T-helper 9 cell (primary cell): ENCODE measurements around the gene FRS3.
"Not testable (repeated sequence)": the region's sequence is repeated elsewhere in the genome, so short reads cannot be mapped to it uniquely, and the experiment has no call there.

Source experiments
- DNase-seq: peaks from one replicate; pipeline ENCODE4 v3.0.0-alpha.2; 2020
- total RNA-seq, 2 donors: gene quantifications; one replicate each; lab custom pipeline; 2026; lab: John Stamatoyannopoulos, UW

FRS3 gene, protein sequence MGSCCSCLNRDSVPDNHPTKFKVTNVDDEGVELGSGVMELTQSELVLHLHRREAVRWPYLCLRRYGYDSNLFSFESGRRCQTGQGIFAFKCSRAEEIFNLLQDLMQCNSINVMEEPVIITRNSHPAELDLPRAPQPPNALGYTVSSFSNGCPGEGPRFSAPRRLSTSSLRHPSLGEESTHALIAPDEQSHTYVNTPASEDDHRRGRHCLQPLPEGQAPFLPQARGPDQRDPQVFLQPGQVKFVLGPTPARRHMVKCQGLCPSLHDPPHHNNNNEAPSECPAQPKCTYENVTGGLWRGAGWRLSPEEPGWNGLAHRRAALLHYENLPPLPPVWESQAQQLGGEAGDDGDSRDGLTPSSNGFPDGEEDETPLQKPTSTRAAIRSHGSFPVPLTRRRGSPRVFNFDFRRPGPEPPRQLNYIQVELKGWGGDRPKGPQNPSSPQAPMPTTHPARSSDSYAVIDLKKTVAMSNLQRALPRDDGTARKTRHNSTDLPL
- total RNA-seq, result 3.4 to 6.3 reads per million in 2 donors

DNA sequence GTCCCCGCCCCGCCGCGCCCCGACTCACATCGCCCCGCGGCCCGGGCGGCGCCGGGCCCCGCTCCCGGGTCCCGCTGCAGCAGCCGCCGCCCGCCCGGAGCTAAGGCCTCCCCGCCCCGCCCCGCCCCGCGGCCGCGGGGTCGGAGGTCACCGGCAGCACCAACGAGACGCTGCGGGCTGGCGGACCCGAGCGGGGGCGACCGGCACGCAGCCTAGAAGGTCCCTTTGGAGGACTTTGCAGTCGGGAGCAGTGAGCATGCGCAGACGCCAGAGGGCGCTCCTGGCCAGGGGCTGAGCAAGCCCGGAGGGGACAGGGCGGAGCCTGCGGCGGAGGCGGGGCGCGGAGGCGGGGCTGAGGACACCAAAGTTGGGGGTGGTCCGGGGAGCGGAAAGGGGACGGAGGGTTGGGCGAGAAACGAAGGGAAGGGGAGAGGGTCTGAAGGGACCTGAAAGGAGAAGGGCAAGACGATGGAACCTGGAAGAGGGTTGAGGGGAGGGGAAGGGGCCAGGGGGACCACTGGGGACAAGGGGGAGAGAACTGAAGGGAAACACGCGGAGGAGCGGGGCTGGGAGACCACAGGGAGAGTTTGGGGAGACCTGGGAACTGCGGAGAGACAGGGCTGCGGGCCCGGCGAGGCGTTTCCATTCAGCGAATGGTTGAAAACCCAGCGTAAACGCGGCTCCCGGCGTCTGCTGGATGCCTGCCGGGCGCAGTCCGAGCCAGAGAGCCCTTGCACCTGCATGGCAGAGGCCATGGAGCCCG is at the start of gene FRS3:
Gene FRS3, minus strand, starts transcription at position 113 of the 763 bp plus-strand sequence. CDS start 2,913 bp downstream, outside the sequence.
- peak; percentile 100 for DNase-seq

DNA sequence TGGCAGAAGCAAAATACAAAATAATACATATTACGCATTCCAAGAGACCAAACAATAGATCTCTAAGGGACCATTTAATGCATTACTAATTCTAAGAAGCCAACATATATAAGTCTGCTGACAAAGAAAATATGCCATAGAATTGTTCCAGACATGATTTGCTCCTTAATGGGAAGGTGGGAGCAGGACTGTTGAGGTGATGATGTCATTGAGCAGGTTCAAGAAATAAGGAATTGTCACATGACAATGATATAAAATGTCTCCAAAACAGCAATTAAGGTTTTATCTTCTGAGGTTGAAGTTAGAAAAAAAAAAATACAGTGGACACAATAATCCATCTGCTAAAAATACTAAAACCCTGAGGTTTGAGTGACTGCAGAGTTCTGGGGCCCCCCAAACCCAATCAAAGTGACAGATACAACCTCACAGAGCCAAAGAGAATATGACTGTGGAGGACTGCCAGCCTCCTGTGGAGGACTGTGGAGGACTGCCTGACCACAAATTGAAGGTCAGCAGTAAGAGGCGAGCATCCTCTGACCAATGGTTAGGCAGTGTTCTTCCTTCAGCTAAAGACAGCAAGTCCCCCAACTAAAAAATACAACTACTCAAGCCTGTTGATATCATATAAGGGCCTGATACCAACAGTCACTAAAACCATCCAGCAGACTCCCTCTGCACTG is 46.8 kb upstream of the FRS3 start:
- DNase-seq, result no peak

DNA sequence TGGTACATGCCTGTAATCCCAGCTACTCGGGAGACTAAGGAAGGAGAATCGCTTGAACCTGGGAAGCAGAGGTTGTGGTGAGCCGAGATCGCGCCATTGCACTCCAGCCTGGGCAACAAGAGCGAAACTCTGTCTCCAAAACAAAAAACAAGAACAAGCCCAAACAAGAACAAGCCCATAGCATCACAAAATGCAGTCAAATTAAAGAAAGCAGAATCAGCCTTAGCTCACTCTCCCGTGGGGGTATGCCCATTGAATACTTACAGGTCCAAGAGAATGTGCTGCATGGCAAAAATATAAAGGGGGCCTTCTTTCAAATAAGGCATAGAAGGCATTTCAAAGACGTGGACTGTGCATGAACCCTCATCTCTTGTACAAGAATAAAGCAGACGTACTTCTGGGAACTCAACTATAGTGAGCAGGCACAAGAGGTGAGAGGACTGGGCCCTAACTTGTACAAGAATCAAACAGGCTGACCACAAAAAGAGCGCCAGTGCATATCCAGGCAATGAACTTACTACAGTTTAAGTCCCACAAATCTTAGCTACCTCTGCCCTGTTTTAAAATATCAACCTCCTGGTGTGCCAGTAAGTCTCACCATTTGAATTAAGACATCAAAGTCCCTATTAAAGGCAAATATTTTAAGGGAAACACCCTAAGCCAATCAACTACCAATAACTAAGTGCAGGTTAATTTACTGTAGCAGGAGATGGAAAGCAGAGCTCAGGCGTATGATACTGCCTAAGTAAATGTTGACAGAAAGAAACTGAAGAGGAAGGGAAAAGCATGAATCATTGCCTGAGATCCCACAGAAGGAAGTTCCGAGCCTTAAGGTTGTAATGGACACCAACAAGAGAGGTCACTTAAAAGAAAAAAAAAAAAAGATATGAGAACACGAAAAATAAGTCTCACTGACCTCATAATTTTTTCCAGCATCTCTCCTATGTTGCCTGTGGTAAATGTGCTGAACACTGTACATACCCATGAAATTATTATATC is 45.2 kb upstream of the FRS3 start:
- no peak for DNase-seq

DNA sequence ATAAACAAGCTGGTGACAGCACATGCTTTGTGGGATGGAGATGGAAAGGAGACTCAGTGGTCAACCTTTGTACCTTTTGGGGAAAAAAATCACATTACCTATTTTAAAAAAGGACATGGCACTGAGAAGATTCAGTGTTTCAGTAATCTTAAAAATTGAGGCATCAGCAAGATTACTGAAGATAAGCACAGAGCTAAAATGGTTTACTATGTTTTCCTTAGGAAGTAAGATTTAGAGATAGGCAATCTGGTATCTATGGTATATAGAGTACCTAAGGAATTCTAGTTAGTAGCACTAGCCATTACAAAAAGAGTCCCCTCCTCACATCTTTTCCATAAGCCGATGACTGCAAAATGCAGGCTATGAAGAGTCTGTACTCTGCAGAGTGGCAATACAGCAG is 43.5 kb upstream of the FRS3 start:
- DNase-seq, result no peak

DNA sequence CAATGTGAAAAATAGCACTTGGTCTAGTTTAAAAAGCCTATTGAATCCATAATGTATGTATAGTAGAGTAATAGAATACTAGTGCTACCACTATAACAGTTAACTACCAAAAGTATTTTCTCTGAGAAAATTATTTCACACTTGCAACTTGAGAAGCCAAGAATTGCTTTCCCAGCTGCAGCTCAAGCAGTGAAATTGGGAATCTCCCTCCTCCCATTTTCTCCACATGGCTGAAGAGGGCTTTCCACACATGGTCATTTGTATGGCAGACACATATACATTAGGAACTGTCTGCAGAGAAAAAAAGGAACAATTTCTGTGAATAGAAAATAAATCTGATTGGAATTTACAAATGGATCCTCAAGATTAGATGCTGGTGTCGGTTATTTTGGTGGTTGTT is 42.3 kb upstream of the FRS3 start:
- DNase-seq, result no peak

DNA sequence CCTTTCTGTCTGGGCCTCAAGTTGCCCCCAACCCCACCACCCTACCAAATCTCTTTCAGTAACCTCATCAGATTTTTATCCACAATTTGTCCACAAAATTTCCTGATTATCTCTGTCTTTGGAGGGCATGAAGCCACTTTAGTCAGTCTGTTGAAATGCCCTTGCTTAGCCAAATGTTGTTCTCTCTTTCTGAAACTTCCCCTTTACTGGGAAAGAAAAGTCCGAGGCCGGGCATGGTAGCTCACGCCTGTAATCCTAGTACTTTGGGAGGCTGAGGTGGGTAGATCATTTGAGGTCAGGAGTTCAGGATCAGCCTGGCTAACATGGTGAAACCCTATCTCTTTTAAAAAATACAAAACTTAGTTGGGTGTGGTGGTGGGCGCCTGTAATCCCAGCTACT is 41.6 kb upstream of the FRS3 start:
- no peak for DNase-seq

DNA sequence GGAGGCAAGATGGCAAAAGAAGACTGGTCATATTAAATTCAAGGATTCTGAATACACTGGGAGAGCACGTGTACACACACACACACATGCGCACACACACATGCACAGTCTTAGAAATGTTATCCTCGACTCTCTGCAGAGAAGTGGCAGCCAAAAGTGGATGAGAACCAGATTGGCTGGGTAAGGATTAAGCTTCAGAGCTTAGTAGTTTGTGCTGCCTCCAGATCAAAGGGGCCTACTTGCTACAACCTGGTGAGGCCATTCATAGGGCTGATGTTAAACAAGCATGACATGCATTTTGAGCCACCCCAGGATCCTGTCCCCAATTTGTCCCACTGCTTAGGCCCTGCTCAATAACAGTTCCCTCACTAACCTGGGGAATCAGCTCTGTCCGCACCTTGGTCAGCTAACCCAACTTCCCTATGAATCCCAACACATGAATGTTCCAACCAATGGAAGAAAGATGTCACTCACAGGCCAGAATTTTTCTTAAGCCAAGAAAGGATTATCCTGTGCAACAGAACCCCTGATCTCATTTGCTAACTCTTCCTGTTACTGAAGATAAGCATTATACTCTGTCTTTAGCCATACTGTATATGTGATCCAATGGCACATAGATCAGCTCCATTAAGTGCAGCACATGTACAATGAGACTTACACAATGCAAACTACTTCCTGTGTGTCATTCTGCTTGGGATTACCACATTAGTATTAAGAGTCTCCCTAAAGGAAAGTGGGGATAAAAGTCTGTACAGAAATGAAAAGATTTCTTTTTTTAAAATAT is 38.8 kb upstream of the FRS3 start:
- DNase-seq, result no peak

DNA sequence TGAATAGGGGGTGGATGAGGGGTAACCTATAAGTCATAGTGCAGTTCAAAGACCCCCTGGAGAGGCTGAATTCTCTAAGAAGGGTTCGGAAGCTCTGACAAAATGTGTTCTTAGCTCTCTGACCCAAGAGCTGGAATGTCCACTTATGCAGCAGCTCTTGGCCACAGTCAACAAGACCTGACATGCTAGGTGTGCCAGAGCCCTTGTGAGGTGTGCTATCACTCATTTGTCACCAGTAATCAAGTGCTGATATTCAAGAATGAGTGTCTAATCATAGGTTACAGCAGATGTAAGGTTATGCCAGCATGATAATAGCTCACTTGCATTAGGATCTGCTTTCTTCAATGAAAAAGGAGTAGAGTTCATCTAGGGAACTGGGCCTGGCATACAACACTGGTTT is 35.9 kb upstream of the FRS3 start:
- DNase-seq, result no peak

DNA sequence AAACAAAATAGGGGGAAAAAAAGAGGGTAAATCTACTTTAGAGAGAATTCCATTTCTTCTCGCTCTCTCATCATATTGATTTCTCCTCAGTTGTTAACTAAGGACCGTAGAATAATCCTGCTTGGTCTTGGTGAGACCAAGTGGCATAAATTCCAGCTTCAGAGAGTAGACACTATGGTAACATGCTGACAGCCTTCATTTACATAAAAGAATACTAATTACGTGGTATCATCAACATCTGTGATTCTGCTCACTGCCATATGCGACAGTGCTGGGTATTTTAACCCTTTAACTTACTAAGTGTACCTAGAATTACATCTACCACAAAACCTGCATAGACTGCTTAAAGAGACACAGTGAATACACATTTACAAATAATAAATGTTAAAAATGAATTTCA is 34.9 kb upstream of the FRS3 start:
- no peak for DNase-seq

DNA sequence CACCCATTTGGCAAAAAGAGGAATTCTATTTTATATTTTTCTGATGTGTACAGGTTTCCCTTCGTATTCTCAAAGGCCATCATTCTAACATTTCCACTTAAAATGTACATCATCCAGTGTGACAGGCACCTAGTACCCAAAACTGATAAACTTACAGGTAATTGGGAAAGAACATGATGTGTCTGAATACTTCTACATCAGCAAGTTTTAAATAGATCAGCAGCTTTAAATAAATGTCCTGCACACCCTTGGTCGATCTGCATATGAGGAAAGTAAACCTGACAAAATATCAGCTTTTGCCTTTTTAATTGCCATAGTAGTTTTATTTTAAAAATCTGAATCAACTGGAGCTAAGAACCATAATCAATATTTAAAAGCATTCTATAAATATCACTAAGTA is 34.3 kb upstream of the FRS3 start:
- no peak for DNase-seq

DNA sequence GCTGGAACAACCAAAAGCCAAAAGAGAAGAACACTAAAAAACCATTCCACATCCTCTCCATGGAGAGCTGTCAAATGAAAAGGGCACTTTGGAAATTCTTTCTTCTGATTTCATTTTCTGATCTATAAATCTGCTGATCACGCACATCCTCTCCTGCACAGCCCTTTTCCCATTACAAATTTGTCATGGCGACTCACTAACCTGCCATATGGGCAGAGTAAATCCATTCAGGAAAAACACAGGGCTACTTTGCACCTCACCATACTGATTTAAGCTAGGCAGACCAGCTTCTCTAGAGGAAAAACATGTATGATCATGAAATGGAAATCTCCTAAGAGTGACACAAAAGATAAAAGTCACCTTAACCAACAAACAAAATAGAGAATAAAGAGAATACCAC is 33.8 kb upstream of the FRS3 start:
- no peak for DNase-seq

DNA sequence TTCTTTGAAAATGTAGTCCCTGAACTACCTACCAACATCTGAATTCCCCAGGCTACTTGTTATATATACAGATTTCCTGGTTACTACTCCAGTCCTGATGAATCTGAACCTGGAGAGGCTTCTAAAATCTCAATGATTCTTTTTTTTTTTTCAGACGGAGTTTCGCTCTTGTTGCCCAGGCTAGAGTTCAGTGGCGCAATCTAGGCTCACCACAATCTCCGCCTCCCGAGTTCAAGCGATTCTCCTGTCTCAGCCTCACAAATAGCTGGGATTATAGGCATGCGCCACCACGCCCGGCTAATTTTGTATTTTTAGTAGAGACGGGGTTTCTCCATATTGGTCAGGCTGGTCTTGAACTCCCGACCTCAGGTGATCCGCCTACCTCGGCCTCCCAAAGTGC is 32.2 kb upstream of the FRS3 start:
- DNase-seq, result not testable (repeated sequence)

DNA sequence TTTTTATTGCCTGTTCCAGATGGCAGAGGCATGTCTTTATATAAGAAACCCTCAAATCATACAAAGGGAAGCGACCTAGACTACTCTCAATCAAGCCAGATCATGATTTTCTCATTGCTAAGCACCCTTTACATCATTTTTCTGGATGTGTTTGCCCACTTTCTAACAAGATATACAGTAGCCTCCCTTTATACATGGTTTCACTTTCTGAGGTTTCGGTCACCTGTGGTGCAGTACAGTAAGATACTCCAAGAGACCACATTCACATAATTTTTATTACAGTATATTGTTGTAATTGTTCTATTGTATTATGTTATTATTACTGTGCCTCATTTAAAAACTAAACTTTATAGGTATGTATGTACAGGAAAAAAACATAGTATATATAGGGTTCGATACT is 31.4 kb upstream of the FRS3 start:
- DNase-seq, result no peak

DNA sequence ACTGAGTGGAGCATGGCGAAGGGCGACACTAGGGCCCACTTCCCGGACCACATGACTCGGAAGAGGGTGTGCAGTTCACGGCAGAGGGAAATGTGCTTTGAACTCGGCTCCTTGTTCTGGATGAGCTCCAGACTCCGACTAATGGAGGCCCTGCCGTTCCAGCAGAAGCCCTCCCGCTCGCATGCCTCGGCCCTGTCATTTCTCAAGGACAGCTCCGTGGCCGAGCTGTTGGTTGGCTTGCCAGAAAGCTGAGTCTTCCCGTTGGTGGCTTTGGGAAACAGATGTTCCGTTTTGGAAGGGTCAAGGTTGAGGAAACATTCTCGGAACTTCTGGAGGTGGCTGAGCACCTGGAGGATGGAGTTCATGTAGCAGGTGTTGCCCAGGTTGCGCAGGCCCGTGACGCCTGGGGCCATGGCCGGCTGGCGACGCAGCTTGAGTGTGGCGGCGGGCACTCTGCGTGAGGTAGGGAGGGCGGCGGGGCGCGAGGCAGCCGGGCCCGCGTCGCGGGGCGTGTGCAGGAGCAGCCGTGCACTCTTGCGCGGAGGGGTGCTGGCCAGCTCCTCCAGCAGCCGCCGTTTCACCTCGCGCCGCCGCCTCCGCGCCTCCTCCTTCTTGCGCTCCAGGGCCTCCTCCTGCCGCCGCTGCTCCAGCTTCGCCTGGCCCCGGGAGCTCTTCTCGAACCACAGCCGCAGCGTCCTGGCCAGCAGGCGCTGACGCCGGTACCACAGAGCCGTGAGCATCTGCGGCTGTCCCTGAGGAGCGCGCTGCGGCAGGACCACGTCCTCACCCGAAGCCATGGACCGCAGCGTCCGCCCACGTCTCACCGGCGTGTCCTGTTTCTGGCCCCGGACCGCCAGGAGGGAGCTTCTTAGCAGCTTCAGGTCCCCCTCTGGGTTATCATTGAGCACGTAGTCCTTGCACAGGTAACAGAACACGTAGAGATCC is 26.4 kb upstream of the FRS3 start:
- DNase-seq, result no peak

DNA sequence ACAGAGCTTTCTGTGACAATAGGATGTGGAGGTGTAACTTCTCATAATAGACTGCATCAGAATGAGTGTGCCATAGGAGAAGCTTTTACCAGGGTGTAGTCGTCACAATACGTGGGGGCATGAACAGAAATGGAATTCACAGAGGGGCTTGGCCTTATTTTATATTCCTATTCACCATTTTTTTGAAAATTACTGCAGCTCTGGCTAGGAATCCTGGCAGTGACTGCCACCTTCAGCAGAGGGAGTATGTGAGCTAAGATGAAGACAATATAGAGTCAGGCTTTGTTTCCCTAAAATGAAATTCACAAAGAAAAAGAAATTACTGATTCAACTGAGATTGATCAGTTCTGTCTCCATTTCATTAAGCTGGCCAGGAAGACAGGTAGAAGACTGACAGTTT is 21.7 kb upstream of the FRS3 start:
- no peak for DNase-seq

DNA sequence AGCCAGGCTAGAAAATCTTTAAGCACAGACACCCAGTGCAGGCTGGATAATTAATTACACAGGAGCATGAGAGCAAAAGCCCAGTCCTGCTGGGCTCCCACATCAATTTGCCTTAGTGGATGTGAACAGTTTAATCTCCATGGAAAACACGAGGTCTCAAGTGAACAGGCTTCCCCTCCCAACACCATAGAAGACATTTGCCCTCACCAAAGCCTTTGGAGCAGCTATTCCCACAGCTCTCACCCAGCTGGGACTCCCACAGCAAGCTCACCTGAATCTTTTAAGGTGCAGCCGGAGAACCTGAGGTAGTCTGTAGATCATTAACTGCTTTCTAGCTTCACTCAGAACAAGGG is 19.8 kb upstream of the FRS3 start:
- DNase-seq, result no peak

DNA sequence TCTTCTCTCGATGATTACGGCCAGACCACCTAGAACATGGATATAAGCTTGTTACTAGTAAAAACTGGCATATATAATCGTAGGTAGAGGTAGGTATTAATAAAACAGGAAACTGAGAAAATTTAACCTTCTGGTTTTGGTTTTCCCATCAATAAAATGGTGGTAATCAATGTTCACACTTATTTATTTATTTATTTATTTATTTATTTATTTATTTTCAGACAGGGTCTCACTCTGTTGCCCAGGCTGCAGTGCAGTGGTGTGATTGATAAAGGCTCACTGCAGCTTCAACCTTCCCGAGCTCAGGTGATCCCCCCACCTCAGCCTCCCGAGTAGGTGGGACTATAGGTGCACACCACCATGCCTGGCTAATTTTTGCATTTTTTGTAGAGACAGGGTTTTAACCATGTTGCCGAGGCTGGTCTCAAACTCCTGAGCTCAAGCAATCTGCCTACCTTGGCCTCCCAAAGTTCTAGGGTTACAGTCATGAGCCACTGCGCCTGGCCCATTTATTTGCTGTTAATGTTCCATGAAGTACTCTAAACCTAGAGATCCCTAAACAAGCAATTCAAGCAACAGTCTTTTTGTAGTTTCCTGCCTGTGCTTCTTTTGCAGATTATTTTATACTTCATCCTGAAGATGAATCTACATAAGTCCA is 19.3 kb upstream of the FRS3 start:
- DNase-seq, result no peak

DNA sequence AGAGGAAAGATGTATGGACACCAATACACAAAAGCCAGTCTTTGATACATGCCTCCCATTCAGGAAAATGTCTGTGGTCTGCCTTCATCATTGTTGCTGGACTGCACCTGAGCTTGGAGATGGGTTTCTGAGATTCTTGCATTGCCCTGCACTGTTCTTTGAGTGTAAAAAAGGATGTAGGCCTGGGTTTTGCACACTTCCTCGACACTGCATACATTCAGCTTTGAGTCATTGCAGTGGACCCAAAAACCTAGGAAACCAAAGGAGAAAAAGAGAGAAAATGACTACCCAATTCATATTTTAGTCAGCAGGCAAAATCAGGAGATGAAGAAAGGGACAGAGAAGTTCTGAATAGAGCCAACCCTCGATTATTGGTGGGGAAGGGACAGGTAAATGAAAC is 16.8 kb upstream of the FRS3 start:
- no peak for DNase-seq

DNA sequence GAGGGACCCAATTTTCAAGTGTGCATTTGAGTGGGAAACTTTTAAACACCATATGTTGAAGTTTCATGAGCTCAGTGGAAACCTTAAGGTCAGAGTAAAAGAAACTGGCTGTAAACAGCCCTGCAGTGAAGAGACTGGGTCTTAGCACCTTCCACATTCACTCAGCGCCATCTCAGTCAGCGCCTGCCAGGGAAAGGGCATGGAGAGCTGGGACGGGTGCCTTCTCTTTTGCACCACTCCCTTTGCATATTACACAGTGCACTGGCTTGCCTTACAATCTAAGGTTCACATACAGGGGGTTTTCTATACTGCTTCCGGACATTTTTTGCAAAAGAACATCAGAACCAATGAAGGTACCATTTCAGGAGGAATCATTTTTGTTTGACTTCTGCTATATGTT is 12.3 kb upstream of the FRS3 start:
- no peak for DNase-seq

DNA sequence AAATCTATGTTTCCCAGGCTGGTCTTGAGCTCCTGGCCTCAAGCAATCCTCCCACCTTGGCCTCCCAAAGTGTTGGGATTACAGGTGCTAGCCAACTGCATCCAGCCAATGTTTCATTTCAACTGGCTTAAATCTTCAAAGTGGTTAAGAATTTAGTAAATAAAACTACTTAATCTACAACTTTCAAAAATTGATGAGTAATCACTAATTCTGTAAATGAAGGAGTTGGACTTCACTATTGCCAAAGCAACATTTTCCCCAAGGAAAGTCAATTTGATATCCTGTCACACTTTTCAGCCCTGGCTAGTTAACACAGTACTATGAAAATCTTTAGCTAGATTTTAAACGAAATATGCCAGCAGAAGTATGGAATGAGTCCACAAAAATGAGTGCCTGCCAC is 11.6 kb upstream of the FRS3 start:
- no peak for DNase-seq
